Trophoblast cell (in vitro differentiated cells and primary cell): ENCODE data around the gene OR4M1.
A peak's percentile ranks its signal among the peaks of the same experiment; 100 is the strongest.
"Not testable (repeated sequence)": the region's sequence is repeated elsewhere in the genome, so short reads cannot be mapped to it uniquely, and the experiment has no call there.

Experiments
- DNase-seq, 2 donors: peaks; one replicate each; pipeline ENCODE4 v3.0.0-alpha.2; 2016
- H2AFZ ChIP-seq: 2 replicates; pipeline ENCODE4 v1.6.1; 2013; ENCODE audit warnings: low read length, moderate library complexity, mild to moderate bottlenecking; ENCODE audit not compliant: insufficient read depth, poor library complexity
- H2AK5ac ChIP-seq: 2 replicates; pipeline ENCODE4 v1.6.1; 2013; ENCODE audit warnings: mild to moderate bottlenecking, low read length
- H2BK120ac ChIP-seq: 2 replicates; pipeline ENCODE4 v1.6.1; 2013; ENCODE audit warnings: low read length, mild to moderate bottlenecking, moderate library complexity; ENCODE audit not compliant: insufficient read depth, poor library complexity
- H2BK12ac ChIP-seq: 2 replicates; pipeline ENCODE4 v1.6.1; 2013; ENCODE audit warnings: mild to moderate bottlenecking, low read length, moderate library complexity
- H2BK5ac ChIP-seq: 2 replicates; pipeline ENCODE4 v1.6.1; 2013; ENCODE audit warnings: low read length, low read depth, moderate library complexity, mild to moderate bottlenecking; ENCODE audit not compliant: poor library complexity
- H3K14ac ChIP-seq: 2 replicates; pipeline ENCODE4 v1.6.1; 2013; ENCODE audit warnings: mild to moderate bottlenecking, low read length
- H3K18ac ChIP-seq: 2 replicates; pipeline ENCODE4 v1.6.1; 2013; ENCODE audit warnings: mild to moderate bottlenecking, low read length
- H3K23ac ChIP-seq: 2 replicates; pipeline ENCODE4 v1.6.1; 2013; ENCODE audit warnings: low read length
- H3K27ac ChIP-seq: 2 replicates; pipeline ENCODE4 v1.5.1; 2013; ENCODE audit warnings: low read depth, mild to moderate bottlenecking, inconsistent platforms, low read length, moderate library complexity
- H3K27me3 ChIP-seq: 2 replicates; pipeline ENCODE4 v1.6.1; 2013; ENCODE audit warnings: inconsistent platforms, mild to moderate bottlenecking, low read length, moderate library complexity; ENCODE audit not compliant: insufficient read depth
- H3K36me3 ChIP-seq, 2 experiments: 1 replicate in 1 of 2; 2 replicates in 1 of 2; pipeline ENCODE4 v1.6.1; 2013; ENCODE audit warnings: low read length in 2 of 2, mild to moderate bottlenecking in 2 of 2, moderate library complexity in 1 of 2; ENCODE audit not compliant: insufficient read depth in 2 of 2, control insufficient read depth in 1 of 2
- H3K4ac ChIP-seq: 2 replicates; pipeline ENCODE4 v1.6.1; 2013; ENCODE audit warnings: low read depth, mild to moderate bottlenecking, low read length, moderate library complexity
- H3K4me1 ChIP-seq, 2 experiments: 1 replicate in 1 of 2; 2 replicates in 1 of 2; pipeline ENCODE4 v1.6.1; 2013; ENCODE audit warnings: low read length in 2 of 2, mild to moderate bottlenecking in 2 of 2, moderate library complexity in 1 of 2; ENCODE audit not compliant: insufficient read depth in 2 of 2, control insufficient read depth in 1 of 2
- H3K4me2 ChIP-seq: 2 replicates; pipeline ENCODE4 v1.6.1; 2013; ENCODE audit warnings: inconsistent platforms, mild to moderate bottlenecking, low read length, moderate library complexity
- H3K4me3 ChIP-seq: 2 replicates; pipeline ENCODE4 v1.5.1; 2013; ENCODE audit warnings: mild to moderate bottlenecking, low read depth, low read length, inconsistent platforms
- H3K79me1 ChIP-seq: one replicate; pipeline ENCODE4 v1.6.1; 2013; ENCODE audit warnings: low read length
- H3K79me2 ChIP-seq: 2 replicates; pipeline ENCODE4 v1.6.1; 2013; ENCODE audit warnings: low read length, mild to moderate bottlenecking; ENCODE audit not compliant: control insufficient read depth, insufficient read depth, poor library complexity
- H3K9ac ChIP-seq: 2 replicates; pipeline ENCODE4 v1.6.1; 2013; ENCODE audit warnings: mild to moderate bottlenecking, low read length
- H3K9me3 ChIP-seq: 2 replicates; pipeline ENCODE4 v1.6.1; 2013; ENCODE audit warnings: low read depth, mild to moderate bottlenecking, control low read depth, inconsistent platforms, low read length; ENCODE audit not compliant: insufficient read depth
- H4K12ac ChIP-seq: 2 replicates; pipeline ENCODE4 v1.6.1; 2013; ENCODE audit warnings: low read depth, mild to moderate bottlenecking, low read length, moderate library complexity
- H4K8ac ChIP-seq: 2 replicates; pipeline ENCODE4 v1.6.1; 2013; ENCODE audit warnings: low read depth, mild to moderate bottlenecking, low read length, moderate library complexity
- H4K91ac ChIP-seq: one replicate; pipeline ENCODE4 v1.6.1; 2013; ENCODE audit warnings: low read depth, mild to moderate bottlenecking, low read length, moderate library complexity
- WGBS: extraction: QIAGEN DNeasy Blood & Tissue Kit; methylation state at CpG from one replicate; pipeline ENCODE4 v1.1.7; 2013; ENCODE audit warnings: missing lambda C conversion rate; ENCODE audit not compliant: insufficient read length, insufficient coverage; ENCODE audit errors: extremely low coverage; 5-methylcytosine and 5-hydroxymethylcytosine counted together

Gene OR4M1

DNA sequence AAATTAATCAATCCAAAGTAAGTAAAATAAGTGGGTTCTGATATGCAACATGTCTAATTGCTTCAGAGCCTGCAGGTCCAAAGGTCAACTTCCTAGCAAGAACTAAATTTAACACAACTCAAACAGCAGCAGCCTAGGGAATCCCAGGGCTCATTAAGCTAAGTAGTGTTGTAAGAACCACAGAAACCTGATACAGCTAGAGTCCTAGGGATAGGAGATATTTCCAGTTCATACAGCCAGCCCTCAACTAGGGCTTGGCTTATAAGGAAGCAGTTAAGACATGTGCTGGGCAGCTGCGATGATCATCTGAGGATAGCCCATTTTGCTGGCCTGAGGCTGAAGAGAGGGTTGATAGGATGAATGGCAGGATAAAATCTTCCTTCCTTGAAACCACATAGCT lies 30.0 kb upstream of the OR4M1 start, which contains the start of gene OR4Q3:
TSS of gene OR4Q3 (plus strand) at position 316 of the 400 bp plus-strand sequence.
- Histone ChIP-seq H3K9ac (no peak within 1 kb of the TSS), H2BK12ac (no peak within 1 kb of the TSS), H3K36me3 (no peaks in the 10 kb centered on the region), H3K79me2 (no peaks in the 10 kb centered on the region), H3K4ac (no peak within 1 kb of the TSS), H3K27ac (no peak within 1 kb of the TSS), H3K4me1 (no peaks in the 10 kb centered on the region), H2AFZ (no peak within 1 kb of the TSS), H2AK5ac (no peak within 1 kb of the TSS), H4K12ac (no peak within 1 kb of the TSS), H3K79me1 (no peaks in the 10 kb centered on the region), H3K23ac (no peak within 1 kb of the TSS), H3K4me3 (no peak within 1 kb of the TSS), H3K27me3 (no peaks in the 10 kb centered on the region), H3K14ac (no peak within 1 kb of the TSS), H3K4me2 (no peak within 1 kb of the TSS), H3K9me3 (peaks cover 5% of the 10 kb centered on the region), H2BK5ac (no peak within 1 kb of the TSS), H4K91ac (no peak within 1 kb of the TSS), H2BK120ac (no peak within 1 kb of the TSS), H3K18ac (no peak within 1 kb of the TSS), H4K8ac (no peak within 1 kb of the TSS)
- no peak for DNase-seq
- no CpG with 5 or more reads among the region's 1 CpG for WGBS

DNA sequence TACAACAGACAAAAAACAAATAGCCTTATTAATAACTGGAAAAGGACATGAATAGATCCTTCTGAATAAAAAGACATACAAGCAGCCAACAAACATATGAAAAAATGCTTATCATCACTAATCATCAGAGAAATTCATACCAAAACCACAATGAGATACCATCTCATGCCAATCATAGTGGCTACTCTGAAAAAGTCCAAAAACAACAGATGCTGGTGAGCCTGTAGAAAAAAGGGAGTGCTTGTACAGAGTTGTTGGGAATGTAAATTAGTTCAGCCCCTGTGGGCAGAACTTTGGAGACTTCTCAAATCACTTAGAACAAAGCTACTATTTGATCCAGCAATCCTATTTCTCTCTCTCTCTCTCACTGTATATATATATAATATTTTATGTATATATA lies 21.0 kb upstream of the OR4M1 start:
- H3K23ac ChIP-seq, H3K18ac ChIP-seq, H2AFZ ChIP-seq, H2BK12ac ChIP-seq, H2BK5ac ChIP-seq, H3K9me3 ChIP-seq, H3K9ac ChIP-seq, H2BK120ac ChIP-seq, H3K79me1 ChIP-seq, H3K4me2 ChIP-seq, H3K27ac ChIP-seq, H4K91ac ChIP-seq, H3K79me2 ChIP-seq, H3K4me3 ChIP-seq, H4K12ac ChIP-seq, H3K36me3 ChIP-seq, H3K4ac ChIP-seq, H3K14ac ChIP-seq, H2AK5ac ChIP-seq, H4K8ac ChIP-seq, H3K27me3 ChIP-seq, H3K4me1 ChIP-seq: not testable (repeated sequence)
- DNase-seq = peak; percentile 74 to 94

DNA sequence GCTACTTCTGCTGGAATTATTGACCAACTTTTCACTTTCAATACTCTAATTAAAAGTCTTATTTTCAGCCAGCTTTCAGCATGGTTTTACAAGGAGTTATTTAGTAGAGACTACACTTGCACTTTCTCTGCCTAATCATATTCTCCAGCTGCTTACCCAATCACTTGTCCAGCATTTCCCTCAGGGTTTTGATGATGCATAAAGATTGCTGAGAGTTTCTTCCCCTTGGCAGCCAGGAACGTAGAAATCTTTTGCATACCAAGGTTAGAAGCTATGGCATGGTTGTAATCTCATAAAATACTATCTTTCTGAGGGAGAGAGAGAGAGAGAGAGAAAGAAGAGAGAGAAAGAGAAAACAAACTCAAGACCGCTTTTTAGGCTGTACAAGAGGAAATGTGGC lies 19.1 kb upstream of the OR4M1 start:
- H3K18ac ChIP-seq = no peak overlapping the region
- no peak overlapping the region for H4K12ac ChIP-seq
- H3K9ac ChIP-seq = no peak overlapping the region
- H3K36me3 ChIP-seq = no peaks in the 10 kb centered on the region
- H3K27ac ChIP-seq = no peak overlapping the region
- no peak overlapping the region for H3K4me3 ChIP-seq
- H3K4me1 ChIP-seq = no peaks in the 10 kb centered on the region
- no peak overlapping the region for H3K4me2 ChIP-seq
- H4K91ac ChIP-seq = no peak overlapping the region
- WGBS = no CpG with 5 or more reads among the region's 2 CpGs
- H3K9me3 ChIP-seq = no peaks in the 10 kb centered on the region
- DNase-seq = peak; percentile 88 to 98
- H3K79me2 ChIP-seq = no peaks in the 10 kb centered on the region
- H2BK5ac ChIP-seq = no peak overlapping the region
- no peak overlapping the region for H3K23ac ChIP-seq
- H3K27me3 ChIP-seq = no peaks in the 10 kb centered on the region
- no peak overlapping the region for H2BK120ac ChIP-seq
- H3K79me1 ChIP-seq = no peaks in the 10 kb centered on the region
- H3K4ac ChIP-seq = no peak overlapping the region
- H2BK12ac ChIP-seq = no peak overlapping the region
- no peak overlapping the region for H2AFZ ChIP-seq
- H3K14ac ChIP-seq = no peak overlapping the region
- H4K8ac ChIP-seq = no peak overlapping the region
- no peak overlapping the region for H2AK5ac ChIP-seq

DNA sequence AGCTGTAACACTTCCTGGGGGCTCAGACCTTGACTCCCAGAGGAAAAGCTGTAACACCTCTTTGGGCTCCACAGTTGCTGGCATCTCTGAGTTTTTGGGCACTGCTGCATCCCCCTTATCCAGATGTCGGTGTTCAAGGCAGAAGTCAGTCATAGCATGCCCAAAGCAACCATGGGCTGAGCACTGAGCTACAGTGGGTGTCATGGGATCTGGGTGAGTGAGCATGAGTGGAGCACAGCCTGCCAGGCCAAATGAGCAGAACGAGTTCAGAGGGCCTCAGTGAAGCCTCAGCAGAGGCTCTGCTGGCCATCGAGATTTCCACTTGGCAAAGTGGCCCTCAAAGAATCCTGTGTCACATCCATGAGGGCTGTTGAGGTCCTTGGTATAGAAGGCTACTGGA lies 1.8 kb upstream of the OR4M1 start:
- H2BK5ac ChIP-seq, H2BK120ac ChIP-seq, H3K14ac ChIP-seq, DNase-seq, H2AK5ac ChIP-seq, H3K36me3 ChIP-seq, H3K4me3 ChIP-seq, H3K79me2 ChIP-seq, H3K4me2 ChIP-seq, H2AFZ ChIP-seq, H3K79me1 ChIP-seq, H3K23ac ChIP-seq, H3K4me1 ChIP-seq, H3K18ac ChIP-seq, H3K27ac ChIP-seq, H4K91ac ChIP-seq, H4K8ac ChIP-seq, H3K9me3 ChIP-seq, H2BK12ac ChIP-seq, H3K27me3 ChIP-seq, H3K4ac ChIP-seq, H3K9ac ChIP-seq: not testable (repeated sequence)
- WGBS = no CpG with 5 or more reads among the region's 3 CpGs
- peak overlapping the region; percentile 26 for H4K12ac ChIP-seq
